Stimulated activated CD4-positive, alpha-beta T cell treated with anti-CD3 and anti-CD28 coated beads, Interleukin-1b, Interleukin-23, amount 100 ng/mL, for 4 hours (primary cell): ENCODE data around the gene TOMM20.

Experiments used
- DNase-seq, 2 donors: peaks; one replicate each; pipeline ENCODE4 v3.0.0-alpha.2; 2020; ENCODE audit warnings: low read depth in 2 of 2

The TOMM20 gene

DNA sequence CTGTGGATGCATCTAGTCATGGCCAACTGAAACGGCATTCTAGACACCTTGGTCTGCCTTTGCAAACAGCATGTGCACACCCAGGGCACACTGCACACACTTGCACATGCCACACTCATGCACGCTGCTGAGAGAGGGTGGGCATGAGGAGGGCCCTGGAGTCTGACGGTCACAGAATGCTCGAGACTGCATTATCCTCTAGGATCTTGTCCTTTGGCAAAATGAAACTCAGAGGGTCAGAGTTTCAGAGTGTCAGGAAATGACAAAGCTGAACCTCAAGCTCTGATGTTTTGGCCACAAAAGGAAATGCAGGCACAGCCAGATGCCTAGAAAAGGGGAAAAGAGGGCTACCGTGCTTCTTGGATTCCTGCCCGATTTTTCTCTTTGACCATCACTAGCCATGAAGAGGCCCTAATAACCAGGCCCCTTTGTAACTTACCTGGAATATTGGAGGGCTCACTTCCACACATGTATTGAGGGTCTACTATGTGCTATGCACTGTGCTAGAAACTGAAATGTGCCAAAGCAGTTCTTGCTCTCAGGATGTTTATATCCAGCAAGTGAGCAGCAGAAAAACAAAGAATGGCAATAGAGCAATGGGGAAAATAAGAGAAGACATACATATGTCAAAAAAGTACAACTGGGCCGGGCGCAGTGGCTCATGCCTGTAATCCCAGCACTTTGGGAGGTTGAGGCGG is 65.4 kb downstream of the TOMM20 start:
- DNase-seq: no peak

DNA sequence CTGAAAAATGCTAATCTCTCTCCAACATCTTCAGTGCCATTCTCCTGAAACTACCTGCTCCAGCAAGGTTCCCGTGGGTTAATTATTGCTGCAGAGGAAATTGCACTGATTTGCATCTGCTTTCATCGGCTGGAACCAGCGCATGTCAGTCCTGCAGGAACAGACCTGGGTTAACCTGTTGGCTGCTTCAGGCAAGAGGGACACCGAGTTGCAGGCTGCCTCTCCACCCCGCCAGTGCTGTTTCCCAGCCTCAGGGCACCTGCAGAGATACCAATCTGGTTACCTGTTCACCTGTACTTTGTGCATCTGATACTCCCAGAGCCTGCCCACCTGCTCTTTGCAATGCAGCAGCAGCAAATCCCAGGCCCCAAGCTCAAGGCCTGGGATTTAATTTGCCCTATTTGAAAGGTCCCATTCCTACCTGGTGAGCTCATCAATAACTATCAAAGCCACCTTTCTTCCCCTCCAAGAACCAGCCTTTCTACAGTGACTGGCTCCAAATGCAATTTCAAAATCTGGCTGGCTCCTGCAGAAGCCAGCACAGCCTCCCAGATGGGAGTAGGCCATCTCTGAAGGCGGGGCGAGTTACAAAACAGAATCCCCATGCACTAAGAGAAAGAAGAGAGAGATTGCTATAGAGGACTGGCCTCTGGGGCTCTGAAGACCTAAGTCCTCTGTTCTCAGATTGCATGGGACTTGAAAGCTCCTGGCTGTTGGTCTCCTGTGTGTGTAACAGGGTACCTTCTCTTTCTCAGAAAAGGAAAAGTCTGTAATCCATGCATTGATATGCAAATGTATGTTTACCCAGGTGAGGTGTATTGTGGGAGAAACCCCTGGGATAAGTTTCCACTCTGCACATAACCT is 67.8 kb downstream of the TOMM20 start:
- no peak for DNase-seq
